Lung (tissue), 12 donors: Measurements from ENCODE around the gene RSPRY1. TPM values are rescaled to one million over a fixed set of nuclear protein-coding genes. Genes with fewer than 3 reads are reported as not detected.

Experiments
- ATAC-seq: fragments of 200-7000 bp; cut with Tn5 transposase; one replicate; pipeline ENCODE4 v1.9.1; 2020; ENCODE audit warnings: moderate number of reproducible peaks; ENCODE audit not compliant: insufficient read depth, low FRiP score
- DNase-seq, 3 donors: peaks; one replicate each; pipeline ENCODE4 v3.0.0-alpha.2; 2013 to 2017
- H3K27ac ChIP-seq, 2 donors: one replicate each; pipeline ENCODE4 v1.5.1; 2013; ENCODE audit warnings: mild to moderate bottlenecking in 2 of 2, moderate library complexity in 2 of 2, control low read depth in 1 of 2, inconsistent platforms in 1 of 2, low read depth in 1 of 2, low read length in 1 of 2
- H3K27me3 ChIP-seq, 3 donors: one replicate each; pipeline ENCODE4 v1.5.1; 2013; ENCODE audit warnings: low read length in 2 of 3; ENCODE audit not compliant: control insufficient read depth in 3 of 3, insufficient read depth in 3 of 3
- H3K36me3 ChIP-seq, 4 donors: one replicate each; pipeline ENCODE4 v1.5.1; 2013; ENCODE audit warnings: low read length in 4 of 4, mild to moderate bottlenecking in 1 of 4, moderate library complexity in 1 of 4; ENCODE audit not compliant: control insufficient read depth in 4 of 4, insufficient read depth in 4 of 4
- H3K4me1 ChIP-seq, 5 donors: one replicate each; pipeline ENCODE4 v1.5.1; 2013; ENCODE audit warnings: low read length in 5 of 5, mild to moderate bottlenecking in 2 of 5, moderate library complexity in 1 of 5; ENCODE audit not compliant: control insufficient read depth in 5 of 5, insufficient read depth in 5 of 5
- H3K4me3 ChIP-seq: one replicate; pipeline ENCODE4 v1.5.1; 2013; ENCODE audit warnings: mild to moderate bottlenecking, control low read depth, moderate library complexity
- H3K9ac ChIP-seq, 2 donors: one replicate each; pipeline ENCODE4 v1.5.1; 2013; ENCODE audit warnings: low read length in 2 of 2, control low read depth in 1 of 2; ENCODE audit not compliant: insufficient read depth in 1 of 2
- H3K9me3 ChIP-seq, 4 donors: one replicate each; pipeline ENCODE4 v1.5.1; 2013; ENCODE audit warnings: low read length in 3 of 4, mild to moderate bottlenecking in 1 of 4, moderate library complexity in 1 of 4; ENCODE audit not compliant: control insufficient read depth in 4 of 4, insufficient read depth in 3 of 4
- CTCF ChIP-seq: IDR thresholded peaks from 2 replicates; pipeline ENCODE4 v1.5.1; 2012; ENCODE audit warnings: mild to moderate bottlenecking; ENCODE audit errors: control extremely low read depth, extremely low read depth
- WGBS, 2 donors: extraction: QIAGEN DNeasy Blood & Tissue Kit; methylation state at CpG; one replicate each; pipeline ENCODE4 v1.1.7; 2013; 5-methylcytosine and 5-hydroxymethylcytosine counted together
- polyA plus RNA-seq, 2 donors: library from polyadenylated mRNA; stranded (reverse); fragments of 200-250 nt; gene quantifications; one replicate each; pipeline ENCODE4 v1.2.1, GENCODE V29; 2013
- total RNA-seq, 2 donors: library from RNA; depleted of rRNA in 1 of 2; stranded (reverse); fragments of >200 nt in 1 of 2; gene quantifications; one replicate each; pipeline ENCODE4 v1.2.1, GENCODE V29; 2014 to 2021
- donor health status: control.
- donor health status: control.
- donor health status: Bipolar disorder and iron deficiency.
- donor health status: healthy.
- donor health status: DM: yes; HTN: yes; CAD: no.

RSPRY1 gene
- total and polyA plus RNA-seq, 4 donors: 10.5 to 71.7 (median 25.2) TPM

DNA sequence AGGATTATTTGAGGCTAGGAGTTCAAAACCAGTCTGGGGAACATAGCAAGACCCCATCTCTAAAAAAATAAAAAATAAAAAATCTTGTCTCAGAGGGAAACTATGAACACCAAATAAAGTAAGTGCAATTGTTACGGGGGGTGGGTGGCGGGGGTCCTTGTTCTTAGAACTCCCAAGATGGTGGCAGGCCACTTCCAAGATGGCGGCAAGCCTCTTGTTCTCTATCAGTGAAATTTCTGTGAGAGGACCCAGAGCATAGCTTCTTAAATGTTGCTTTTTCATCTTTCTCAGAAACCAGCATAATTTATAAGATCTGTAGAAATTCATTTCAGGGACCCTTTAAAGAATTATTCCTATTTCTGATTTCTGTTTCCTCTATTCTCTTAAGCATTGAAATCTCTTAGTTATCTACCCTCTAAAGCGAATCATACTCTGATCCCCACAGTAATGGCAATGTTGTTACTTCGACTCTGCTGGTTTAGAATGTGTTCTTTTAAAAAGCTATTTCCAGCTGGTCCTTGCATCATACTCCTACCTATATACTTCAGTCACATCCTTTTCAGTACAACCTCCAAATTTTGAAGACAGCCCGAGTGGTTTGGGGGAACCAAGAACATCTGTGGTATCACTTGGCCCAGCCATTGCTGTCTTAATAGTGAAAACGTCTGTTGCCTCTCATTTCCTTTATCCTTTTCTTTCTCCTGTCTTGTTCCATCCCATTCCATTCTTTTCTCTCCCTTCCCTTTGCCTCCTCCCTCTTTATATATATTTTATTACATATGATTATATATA is 16.2 kb downstream of the RSPRY1 start:
- 89% methylated on average over 7 of the region's 7 CpGs for WGBS, 2 donors
- ATAC-seq: no peak
- no peak for TF ChIP-seq CTCF

DNA sequence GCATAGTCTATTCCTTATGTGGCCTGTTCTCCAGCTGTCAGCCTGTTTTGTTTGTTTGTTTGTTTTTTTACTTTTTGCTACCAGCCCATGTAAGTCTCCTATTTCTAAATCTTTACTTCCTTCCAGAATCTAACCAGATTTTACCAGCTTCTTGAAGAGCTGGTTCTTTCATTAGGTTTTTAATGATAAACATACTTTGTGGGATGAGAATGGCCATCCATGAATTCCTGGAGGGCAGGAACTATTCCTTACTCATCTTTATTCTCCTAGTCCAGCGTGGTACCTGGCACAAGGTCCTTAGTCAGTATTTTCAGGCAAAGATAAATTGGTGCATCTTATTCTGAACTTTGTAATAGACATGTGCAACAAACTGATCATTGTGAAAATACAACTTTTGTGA is 17.3 kb downstream of the RSPRY1 start:
- ATAC-seq (no peak), DNase-seq (no peak)
- Histone ChIP-seq H3K9ac (no peak overlapping the region), H3K9me3 (no peaks in the 10 kb centered on the region), H3K4me3 (no peak overlapping the region), H3K36me3 (peaks cover 9 to 31% (median 16%) of the 10 kb centered on the region in 4 donors), H3K4me1 (no peaks in the 10 kb centered on the region), H3K27me3 (no peaks in the 10 kb centered on the region), H3K27ac (no peak overlapping the region)
- no peak for TF ChIP-seq CTCF
- 86 to 92% methylated on average over 1 of the region's 1 CpG for WGBS, 2 donors

More for the DNA sequence above, 16.2 kb downstream of the RSPRY1 start:
- Histone ChIP-seq H3K9me3 (no peaks in the 10 kb centered on the region), H3K36me3 (peaks cover 8 to 26% (median 14%) of the 10 kb centered on the region in 4 donors), H3K4me1 (no peaks in the 10 kb centered on the region), H3K27me3 (no peaks in the 10 kb centered on the region), H3K4me3 (no peak overlapping the region), H3K27ac (no peak overlapping the region), H3K9ac (no peak overlapping the region)
- DNase-seq: no peak

DNA sequence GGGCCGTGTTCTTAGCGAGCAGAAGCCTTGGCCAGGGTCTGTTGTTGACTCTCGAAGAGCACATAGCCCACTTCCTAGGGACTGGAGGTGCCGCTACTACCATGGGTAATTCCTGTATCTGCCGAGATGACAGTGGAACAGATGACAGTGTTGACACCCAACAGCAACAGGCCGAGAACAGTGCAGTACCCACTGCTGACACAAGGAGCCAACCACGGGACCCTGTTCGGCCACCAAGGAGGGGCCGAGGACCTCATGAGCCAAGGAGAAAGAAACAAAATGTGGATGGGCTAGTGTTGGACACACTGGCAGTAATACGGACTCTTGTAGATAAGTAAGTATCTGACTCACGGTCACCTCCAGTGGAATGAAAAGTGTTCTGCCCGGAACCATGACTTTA is 18.5 kb downstream of the RSPRY1 start:
- DNase-seq: no peak
- H3K4me3 ChIP-seq: no peak overlapping the region
- H3K4me1 ChIP-seq: no peaks in the 10 kb centered on the region
- no peak overlapping the region for H3K9ac ChIP-seq
- no peak for TF ChIP-seq CTCF
- H3K27ac ChIP-seq: no peak overlapping the region
- H3K9me3 ChIP-seq: no peaks in the 10 kb centered on the region
- 93 to 96% methylated on average over 12 of the region's 12 CpGs for WGBS, 2 donors
- no peaks in the 10 kb centered on the region for H3K27me3 ChIP-seq
- no peak for ATAC-seq
- peaks cover 12 to 37% (median 16%) of the 10 kb centered on the region in 4 donors for H3K36me3 ChIP-seq
